GM12878 (cell line): ENCODE results near the gene ZBTB42. TPM values are rescaled to one million over a fixed set of nuclear protein-coding genes. Genes with fewer than 3 reads are reported as not detected.

ENCODE experiments used
- ATAC-seq: fragments of 200-7000 bp; cut with Tn5 transposase; 3 replicates; pipeline ENCODE4 v1.9.1; 2020; ENCODE audit warnings: mild to moderate bottlenecking, moderate library complexity
- BruUV-seq: library from RNA; stranded (reverse); fragments of 400-500 nt; replicated peaks from 2 replicates; lab custom pipeline; 2021; lab: Mats Ljungman, UMichigan
- CTCF ChIA-PET: fragments of 300-600 bp; sonication (Branson Sonifier 250); formaldehyde crosslinking; extraction: SDS; loops from one replicate; lab custom pipeline; 2021; ENCODE audit warnings: inconsistent platforms; lab: Yijun Ruan, JAX
- POLR2A ChIA-PET: fragments of 350-600 bp; formaldehyde crosslinking; extraction: SDS; loops from one replicate; lab custom pipeline; 2021; ENCODE audit warnings: inconsistent platforms; lab: Charles Lee
- RAD21 ChIA-PET: fragments of 300-600 bp; sonication (Branson Sonifier 250); formaldehyde crosslinking; loops from one replicate; lab custom pipeline; 2023; ENCODE audit warnings: antibody characterized with exemption; ENCODE audit not compliant: unreplicated experiment; lab: Charles Lee
- SMC1A ChIA-PET: fragments of 300-600 bp; sonication (Branson Sonifier 250); formaldehyde crosslinking; loops from one replicate; lab custom pipeline; 2023; ENCODE audit not compliant: unreplicated experiment, uncharacterized antibody; lab: Charles Lee
- DNase-seq: peaks from one replicate; pipeline ENCODE4 v3.0.0-alpha.2; 2011; ENCODE audit warnings: low read depth, low spot score
- FAIRE-seq: peaks from 3 replicates; lab custom pipeline; 2011; peaks lifted over from hg19 to GRCh38; lab: Jason Lieb, UNC
- H2AFZ ChIP-seq: 2 replicates; pipeline ENCODE4 v1.6.0; 2011; ENCODE audit warnings: low read depth, low read length, control low read depth; ENCODE audit not compliant: control insufficient read depth
- H3K27ac ChIP-seq: 2 replicates; pipeline ENCODE4 v1.5.1; 2011; ENCODE audit warnings: control low read depth; ENCODE audit not compliant: control insufficient read depth, insufficient read depth
- H3K27me3 ChIP-seq, 2 experiments: replicated peaks in 1 of 2; 2 replicates each; pipeline versions ENCODE4 v1.6.0 to v1.6.1; 2011; ENCODE audit warnings: low read length in 1 of 2; ENCODE audit not compliant: control insufficient read depth in 2 of 2, insufficient read depth in 2 of 2
- H3K36me3 ChIP-seq, 2 experiments: 2 replicates each; pipeline ENCODE4 v1.5.1; 2011; ENCODE audit warnings: low read length in 1 of 2; ENCODE audit not compliant: control insufficient read depth in 2 of 2, insufficient read depth in 2 of 2
- H3K4me1 ChIP-seq: 2 replicates; pipeline ENCODE4 v1.6.1; 2011; ENCODE audit warnings: mild to moderate bottlenecking, low read length, moderate library complexity, mixed read lengths; ENCODE audit not compliant: control insufficient read depth, insufficient read depth
- H3K4me2 ChIP-seq: 2 replicates; pipeline ENCODE4 v1.6.0; 2011; ENCODE audit warnings: control low read depth; ENCODE audit not compliant: control insufficient read depth, insufficient read depth
- H3K4me3 ChIP-seq: fragments of 200-600 bp; sonication (generic); 2 replicates; pipeline ENCODE4 v1.5.1; 2016
- H3K79me2 ChIP-seq: 2 replicates; pipeline ENCODE4 v1.6.0; 2011; ENCODE audit warnings: low read length; ENCODE audit not compliant: control insufficient read depth, insufficient read depth
- H3K9ac ChIP-seq: 2 replicates; pipeline ENCODE4 v1.8.0; 2011; ENCODE audit warnings: low read length, control low read depth, mixed read lengths; ENCODE audit not compliant: control insufficient read depth, insufficient read depth
- H3K9me3 ChIP-seq: replicated peaks from 3 replicates; pipeline ENCODE4 v1.5.1; 2011; ENCODE audit warnings: mild to moderate bottlenecking, low read length; ENCODE audit not compliant: control insufficient read depth, insufficient read depth
- H4K20me1 ChIP-seq: 2 replicates; pipeline ENCODE4 v1.6.0; 2011; ENCODE audit not compliant: control insufficient read depth, insufficient read depth
- CEBPB ChIP-seq, 2 experiments: fragments of 150-350 bp in 1 of 2; IDR thresholded peaks; 2 replicates each; pipeline ENCODE4 v1.6.1; 2012 to 2014; ENCODE audit warnings: low read depth in 2 of 2, low read length in 2 of 2, borderline replicate concordance in 1 of 2, inconsistent platforms in 1 of 2
- EED ChIP-seq: sonication (generic); IDR thresholded peaks from 2 replicates; pipeline ENCODE4 v1.6.1; 2016; ENCODE audit warnings: antibody characterized with exemption, low read depth
- ETV6 ChIP-seq, 2 experiments: fragments of 450-650 bp in 1 of 2; IDR thresholded peaks in 1 of 2; conservative IDR thresholded peaks in 1 of 2; 2 replicates each; pipeline ENCODE4 v1.6.1; 2014; ENCODE audit warnings: antibody characterized with exemption in 1 of 2, borderline replicate concordance in 1 of 2, low read depth in 1 of 2, mild to moderate bottlenecking in 1 of 2, moderate library complexity in 1 of 2
- GATAD2B ChIP-seq: fragments of 450-650 bp; conservative IDR thresholded peaks from 2 replicates; pipeline ENCODE4 v1.6.1; 2017; ENCODE audit warnings: low read depth, mild to moderate bottlenecking, moderate library complexity
- TARDBP ChIP-seq: IDR thresholded peaks from 2 replicates; pipeline ENCODE4 v1.6.1; 2016; ENCODE audit warnings: borderline replicate concordance
- ZNF687 ChIP-seq: fragments of 450-650 bp; IDR thresholded peaks from 2 replicates; pipeline ENCODE4 v1.6.1; 2017; ENCODE audit warnings: mild to moderate bottlenecking, moderate library complexity
- WGBS: methylation state at CpG from one replicate; pipeline ENCODE4 v1.1.6; 2016; ENCODE audit warnings: low lambda C conversion rate; ENCODE audit not compliant: insufficient replicate concordance, insufficient coverage; ENCODE audit errors: missing lambda C conversion rate; 5-methylcytosine and 5-hydroxymethylcytosine counted together
- in situ Hi-C: fragments of 300-500 bp; cut with MboI; formaldehyde crosslinking; loops from 9 replicates; pipeline ENCODE4 v1.14.3; 2018; ENCODE audit warnings: mixed read lengths
- intact Hi-C: fragments of 100-400 bp; cut with micrococcal nuclease; formaldehyde crosslinking; loops from one replicate; pipeline ENCODE4 v1.14.2; 2022; ENCODE audit not compliant: unreplicated experiment
- polyA plus RNA-seq, 11 experiments: library from polyadenylated mRNA; depleted of rRNA in 4 of 11; unstranded in 6 of 11; stranded (reverse) in 5 of 11; fragments of >200 nt; fragmentation: Nextera tagmentation in 4 of 11; fragmentation: Illumina TruSeq in 1 of 11; extraction: Ambion mirVana in 4 of 11; extraction: Trizol in 1 of 11; gene quantifications; 1 replicate in 1 of 11; 2 replicates in 10 of 11; pipeline versions ENCODE4 v1.2.1 to v1.2.3, GENCODE V29; 2011 to 2016; ENCODE audit warnings: inconsistent platforms in 2 of 11, missing spikeins in 2 of 11, low read depth in 1 of 11
- total RNA-seq, 4 experiments: library from RNA; depleted of rRNA in 3 of 4; stranded (reverse); fragments of >200 nt in 3 of 4; fragmentation: Illumina TruSeq in 1 of 4; extraction: Trizol in 1 of 4; gene quantifications; 2 replicates each; pipeline versions ENCODE4 v1.2.1 to v1.2.3, GENCODE V29; 2013 to 2021

Gene ZBTB42
- total and polyA plus RNA-seq, 10 of the 15 experiments (the other 5 are each of a cell fraction or from before 2014, with no cell fraction given) = 0.05 to 1.2 (median 0.37) TPM; not detected in 2

GRCh38 chr14:104804481-104805325 lies 3.8 kb downstream of the ZBTB42 start:
- no peak overlapping the region for H3K4me3 ChIP-seq
- H3K27me3 ChIP-seq = no peaks in the 10 kb centered on the region; a peak in 1 of 4 replicates
- intact Hi-C loops (no loop called here), in situ Hi-C loops (no loop called here)
- H3K4me1 ChIP-seq = peaks cover 8% of the 10 kb centered on the region
- H3K9ac ChIP-seq = no peak overlapping the region
- H3K9me3 ChIP-seq = no peaks in the 10 kb centered on the region
- no peaks in the 10 kb centered on the region for H4K20me1 ChIP-seq
- H3K27ac ChIP-seq = no peak overlapping the region
- ATAC-seq = no peak
- 60% methylated on average over 16 of the region's 18 CpGs for WGBS
- DNase-seq = no peak
- H2AFZ ChIP-seq = no peak overlapping the region
- TF ChIP-seq ZNF687 = no peak
- TF ChIP-seq ETV6 (conservative IDR thresholded peaks at IDR 0.05 in 1 of 2, IDR thresholded peaks at IDR 0.05 in 1 of 2; ENCODE audit: borderline replicate concordance in 1 of 2, low read depth in 1 of 2) = no peak
- TF ChIP-seq TARDBP = no peak
- TF ChIP-seq CEBPB (IDR thresholded peaks at IDR 0.05; ENCODE audit: borderline replicate concordance in 1 of 2, low read depth in 2 of 2, low read length in 2 of 2) = no peak
- TF ChIP-seq EED = no peak
- TF ChIP-seq GATAD2B = no peak
- RAD21 ChIA-PET = no interaction called here
- no peaks in the 10 kb centered on the region for H3K36me3 ChIP-seq
- H3K4me2 ChIP-seq = no peak overlapping the region
- no peaks in the 10 kb centered on the region for H3K79me2 ChIP-seq
- no TSS peak for BruUV-seq
- SMC1A ChIA-PET = no interaction called here
- CTCF ChIA-PET = no interaction called here
- FAIRE-seq = no peak
- POLR2A ChIA-PET = no interaction called here
